Left renal pelvis (tissue), 4 donors: ENCODE results near the gene ARL4D. TPM values are rescaled to one million over a fixed set of nuclear protein-coding genes. Genes with fewer than 3 reads are reported as not detected.
"Not testable (repeated sequence)": the region's sequence is repeated elsewhere in the genome, so short reads cannot be mapped to it uniquely, and the experiment has no call there.

Source experiments
- DNase-seq, 4 donors: peaks; one replicate each; pipeline ENCODE4 v3.0.0-alpha.2; 2013; ENCODE audit warnings: low read depth in 4 of 4, low spot score in 3 of 4
- polyA plus RNA-seq, 4 donors: library from polyadenylated mRNA; unstranded; fragments of 120-200 nt; gene quantifications; one replicate each; pipeline ENCODE4 v1.2.1, GENCODE V29; 2013; ENCODE audit not compliant: insufficient read length in 4 of 4

Gene ARL4D
- polyA plus RNA-seq, 4 donors = 8.6 to 33.2 (median 11.2) TPM

DNA sequence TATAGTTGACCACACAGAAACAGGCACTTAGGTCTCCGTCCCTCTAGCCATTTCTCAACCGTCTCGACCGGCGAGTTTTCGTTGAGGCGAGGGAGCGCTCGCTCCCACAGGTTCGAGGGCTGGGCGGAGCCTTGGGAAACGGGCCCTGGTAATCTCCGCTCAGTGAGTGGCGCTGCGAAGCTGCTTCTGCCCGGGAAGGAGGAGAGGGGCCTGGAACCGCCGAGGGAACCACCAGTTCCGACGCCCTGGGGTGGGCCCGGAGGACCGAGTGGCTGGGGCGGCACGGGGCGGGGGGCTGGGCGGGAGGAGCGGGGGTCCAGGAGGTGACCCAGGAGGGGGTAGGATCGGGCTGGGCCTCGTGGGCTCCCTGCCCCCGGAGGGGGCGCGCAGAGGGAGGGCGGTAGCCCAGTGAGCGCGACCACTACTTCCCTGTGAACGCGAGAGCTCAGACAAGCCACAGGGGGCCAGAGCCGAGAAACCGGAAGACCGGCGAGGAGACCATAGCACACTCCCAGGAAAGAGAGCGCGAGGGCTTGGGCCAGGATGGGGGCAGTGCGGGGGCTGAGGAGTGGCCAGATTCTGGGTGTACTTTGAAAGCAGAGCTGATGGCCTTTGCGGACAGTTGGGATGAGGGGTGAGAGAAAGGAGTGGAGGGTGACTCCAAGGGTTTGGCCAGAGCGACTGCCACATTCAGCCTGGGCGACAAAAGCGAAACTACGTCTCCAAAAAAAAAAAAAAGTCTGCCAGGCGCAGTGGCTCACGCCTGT, 29.9 kb upstream of the ARL4D start:
- DNase-seq = peak in 3 of 4 donors; percentile 70 to 76 (median 75)

DNA sequence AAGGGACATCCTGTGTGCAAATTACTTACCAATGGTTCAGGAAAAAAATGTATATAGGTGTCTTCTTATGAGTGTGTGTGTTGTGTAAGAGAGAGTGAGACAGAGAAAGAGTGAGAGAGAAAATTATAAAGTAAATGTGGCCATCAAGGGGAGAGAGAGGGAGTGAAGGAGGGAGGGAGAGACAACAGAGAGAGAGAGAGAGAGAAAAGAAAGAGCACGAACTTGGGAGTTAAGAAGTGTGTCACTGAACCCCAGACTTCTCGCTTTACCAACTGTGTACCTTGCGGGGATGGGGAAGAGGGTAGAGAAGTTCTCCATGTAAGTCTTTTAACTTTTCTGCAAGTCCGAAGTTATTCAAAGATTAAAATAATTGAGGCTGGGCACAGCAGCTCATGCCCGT, 28.8 kb upstream of the ARL4D start:
- no peak for DNase-seq

- no peak for DNase-seq
Observed at GRCh38 chr17:43371227-43371821, 27.5 kb upstream of the ARL4D start.

- no peak for DNase-seq
Observed at GRCh38 chr17:43372273-43372911, 26.4 kb upstream of the ARL4D start.

GRCh38 chr17:43373356-43373755, 25.4 kb upstream of the ARL4D start:
- DNase-seq = no peak

DNA sequence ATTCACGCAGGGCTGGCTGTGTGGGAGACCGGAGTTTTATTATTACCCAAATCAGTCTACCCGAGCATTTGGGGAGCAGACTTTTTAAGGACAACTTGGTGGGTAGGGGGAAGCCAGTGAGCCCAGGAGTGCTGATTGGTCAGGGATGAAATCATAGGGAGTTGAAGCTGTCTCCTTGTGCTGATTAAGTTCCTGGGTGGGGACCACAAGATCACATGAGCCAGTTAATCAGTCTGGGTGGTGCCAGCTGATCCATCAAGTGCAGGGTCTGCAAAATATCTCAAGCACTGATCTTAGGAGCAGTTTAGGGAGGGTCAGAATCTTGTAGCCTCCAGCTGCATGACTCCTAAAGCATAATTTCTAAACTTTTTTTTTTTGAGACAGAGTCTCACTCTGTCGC, 22.9 kb upstream of the ARL4D start:
- DNase-seq = not testable (repeated sequence)

DNA sequence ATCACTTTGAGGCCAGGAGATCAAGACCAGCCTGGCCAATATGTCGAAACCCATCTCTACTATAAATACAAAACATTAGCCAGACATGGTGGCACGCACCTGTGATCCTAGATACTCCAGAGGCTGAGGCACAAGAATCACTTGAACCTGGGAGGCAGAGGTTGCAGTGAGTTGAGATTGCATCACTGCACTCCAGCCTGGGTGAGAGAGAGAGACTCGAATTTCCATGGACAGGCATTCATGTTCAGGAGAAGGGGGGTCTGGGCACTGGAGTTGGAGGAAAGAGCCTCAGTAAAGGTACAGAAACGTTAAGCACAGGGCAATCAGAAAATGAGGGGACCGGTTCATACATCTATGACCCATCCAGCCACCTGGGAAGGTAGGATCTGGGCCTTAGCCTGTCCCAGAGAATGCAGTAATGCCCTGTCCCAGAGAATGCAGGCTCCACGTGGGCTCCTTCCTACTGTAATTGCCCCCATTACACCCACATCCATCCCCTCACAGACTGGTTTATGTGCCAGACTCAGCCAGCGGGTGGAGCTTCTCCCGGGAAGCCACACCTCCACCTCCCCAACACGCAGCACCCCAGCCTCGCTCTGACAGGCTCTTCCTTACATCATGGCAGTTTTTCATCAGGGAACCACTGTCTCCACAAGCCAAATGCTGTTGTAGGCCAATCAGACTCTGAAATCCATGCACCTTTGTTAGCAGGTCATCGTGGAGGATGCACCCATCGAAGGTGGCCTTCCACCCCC, 21.6 kb upstream of the ARL4D start:
- no peak for DNase-seq

DNA sequence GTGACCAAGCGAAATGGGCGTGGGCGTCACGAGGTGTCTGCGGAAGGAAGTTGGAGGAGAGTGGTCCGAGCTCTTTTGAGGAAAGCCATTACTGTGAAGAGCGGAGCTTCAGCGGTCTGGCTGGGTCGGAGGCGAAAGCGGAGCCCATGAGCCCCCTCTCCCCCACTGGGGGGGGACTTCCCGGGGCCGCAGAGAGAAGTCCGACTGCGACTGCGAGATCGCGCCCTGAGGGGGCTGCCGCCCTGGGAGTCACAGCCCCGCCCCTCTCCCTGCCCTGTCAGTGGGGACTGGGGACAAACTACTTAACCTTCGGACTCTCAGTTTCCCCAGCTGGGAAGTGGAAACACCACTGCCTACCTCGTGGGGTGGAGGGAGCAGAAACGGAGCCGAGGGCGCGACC, 20.0 kb upstream of the ARL4D start:
- DNase-seq = no peak

- no peak for DNase-seq
Observed at GRCh38 chr17:43380307-43380706, 18.5 kb upstream of the ARL4D start.

GRCh38 chr17:43381204-43381603, 17.6 kb upstream of the ARL4D start:
- no peak for DNase-seq

- DNase-seq = no peak
Observed at GRCh38 chr17:43381621-43382020, 17.2 kb upstream of the ARL4D start.

- no peak for DNase-seq
Observed at GRCh38 chr17:43382776-43383175, 16.0 kb upstream of the ARL4D start.

- DNase-seq = no peak
Observed at GRCh38 chr17:43383372-43383771, 15.4 kb upstream of the ARL4D start.

DNA sequence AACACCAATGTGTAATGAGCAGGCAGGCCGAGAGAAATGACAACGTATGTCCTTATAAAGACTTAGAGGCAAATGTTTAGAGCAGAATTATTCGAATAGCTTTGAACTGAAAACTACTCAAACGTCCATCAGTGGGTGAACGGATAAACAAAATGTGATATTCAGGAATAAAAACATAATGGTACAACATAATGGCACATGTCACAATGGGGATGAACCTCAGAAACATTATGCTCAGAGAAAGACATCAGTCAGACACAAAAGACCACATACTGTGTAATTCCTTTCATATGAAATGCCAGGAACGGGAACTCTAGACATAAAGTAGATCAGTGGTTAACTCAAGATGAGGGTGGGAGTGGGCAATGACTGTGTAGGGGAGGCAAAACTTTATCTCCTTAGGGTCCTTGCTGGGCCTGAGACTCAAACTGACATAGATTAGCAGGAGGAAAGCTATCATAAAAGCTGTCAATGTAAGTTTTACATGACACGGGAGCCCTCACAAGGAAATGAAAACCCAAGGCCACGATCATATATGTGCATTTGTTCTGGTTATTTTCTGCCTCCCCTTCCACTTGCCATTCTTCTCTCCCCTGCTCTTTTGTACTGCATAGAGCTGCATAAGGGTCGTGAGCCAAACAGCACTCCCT, 14.8 kb upstream of the ARL4D start:
- DNase-seq = no peak

DNA sequence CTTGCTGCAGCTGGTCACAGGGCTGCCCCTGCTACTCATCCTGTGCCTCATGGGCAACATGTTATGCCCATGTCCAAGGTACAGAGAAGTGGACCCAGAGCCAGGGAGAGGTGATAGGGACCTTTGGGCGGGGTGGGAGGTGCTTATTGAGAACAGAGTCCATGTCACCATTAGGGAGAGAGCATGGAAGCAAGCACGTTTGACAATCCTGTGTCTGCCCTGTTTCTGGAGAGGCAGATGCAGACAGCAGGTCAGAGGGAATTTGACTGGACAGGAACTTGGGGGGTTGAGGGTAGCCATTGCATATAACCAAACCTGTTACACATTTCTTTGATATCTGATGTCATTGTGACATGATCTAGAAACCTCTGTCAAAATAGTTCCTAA, 14.3 kb upstream of the ARL4D start:
- DNase-seq = no peak

DNA sequence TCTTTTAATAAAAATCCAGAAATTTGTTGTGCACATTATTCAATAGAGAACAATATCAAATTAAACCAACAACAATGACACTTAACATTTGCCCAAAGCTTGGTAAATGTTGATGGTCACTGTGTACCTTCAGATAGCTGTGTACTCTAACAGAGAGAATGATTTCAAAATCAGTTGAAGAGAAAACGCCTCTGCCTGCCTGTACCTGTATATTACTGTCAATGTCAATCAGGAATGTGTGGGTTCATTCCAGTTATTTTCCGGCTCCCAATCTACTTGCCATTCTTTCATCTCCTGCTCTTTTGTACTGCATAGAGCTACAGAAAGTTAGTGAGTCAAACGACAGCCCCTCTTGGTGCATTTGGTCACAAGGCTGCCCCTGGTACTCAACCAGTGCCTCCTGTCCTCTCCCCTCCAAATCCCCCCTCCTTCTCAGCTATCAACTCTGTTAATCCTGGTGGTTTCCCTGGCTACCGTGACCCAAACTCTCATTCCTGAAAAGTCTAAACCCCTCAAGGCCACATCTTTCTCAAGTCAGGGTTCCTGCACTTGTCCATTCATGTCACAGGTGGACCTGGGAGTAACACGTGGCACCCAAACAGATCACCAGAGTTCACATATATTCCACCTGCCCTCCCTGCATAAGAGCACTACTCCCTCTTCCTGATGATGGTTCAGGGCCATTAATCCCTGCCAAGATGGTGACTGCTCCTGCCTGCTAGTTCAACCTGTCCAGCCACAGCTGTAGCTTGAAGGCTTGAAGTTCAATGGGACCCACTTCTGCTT, 13.6 kb upstream of the ARL4D start:
- DNase-seq = no peak

GRCh38 chr17:43388359-43389045, 10.3 kb upstream of the ARL4D start:
- DNase-seq = peak; percentile 85 to 89 (median 88)

DNA sequence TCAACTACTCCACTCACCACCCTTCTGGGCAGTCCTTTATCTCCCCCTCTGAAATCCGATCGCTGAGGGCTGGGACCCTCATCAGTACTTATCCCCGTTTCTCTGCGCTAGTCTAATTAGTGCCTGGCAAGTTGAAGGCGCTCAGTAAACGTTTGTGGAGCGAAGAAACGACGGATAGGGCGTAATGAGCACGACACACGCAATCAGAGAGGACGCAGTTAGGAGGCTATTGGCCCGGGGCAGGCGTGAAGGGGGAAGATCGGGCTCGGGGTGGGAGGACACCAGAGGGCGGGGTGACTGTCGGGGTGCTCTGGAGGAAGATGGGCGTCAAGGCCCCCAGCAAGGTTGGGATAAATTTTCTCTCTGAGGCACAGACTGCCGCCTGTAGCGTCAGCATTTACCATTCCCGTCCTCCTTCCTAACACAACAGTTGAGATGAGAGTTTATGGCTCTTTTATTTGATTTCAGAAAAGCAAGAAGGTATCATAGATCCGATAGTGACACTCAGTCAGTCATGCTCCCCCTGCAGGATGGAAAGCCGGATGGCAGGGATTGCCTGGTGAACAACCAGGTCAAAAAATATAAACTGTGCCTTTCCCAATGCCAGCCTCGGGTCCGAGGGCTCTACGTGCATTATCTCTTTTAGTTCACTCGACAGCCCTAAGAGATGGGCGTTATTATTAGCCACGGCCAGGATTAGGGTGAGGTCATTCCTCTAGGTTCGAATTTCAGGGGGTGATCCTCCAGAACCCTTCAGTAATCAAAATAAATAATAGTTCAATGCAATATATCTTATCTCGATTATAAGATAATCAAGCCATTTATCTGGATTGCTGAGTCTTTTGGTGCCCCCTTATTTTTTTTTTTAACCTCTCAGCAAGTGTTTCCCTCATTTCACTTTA, 9.5 kb upstream of the ARL4D start:
- DNase-seq = peak in 1 of 4 donors; percentile 73
